ENCODE results near the gene RILPL2.

Gene RILPL2

DNA sequence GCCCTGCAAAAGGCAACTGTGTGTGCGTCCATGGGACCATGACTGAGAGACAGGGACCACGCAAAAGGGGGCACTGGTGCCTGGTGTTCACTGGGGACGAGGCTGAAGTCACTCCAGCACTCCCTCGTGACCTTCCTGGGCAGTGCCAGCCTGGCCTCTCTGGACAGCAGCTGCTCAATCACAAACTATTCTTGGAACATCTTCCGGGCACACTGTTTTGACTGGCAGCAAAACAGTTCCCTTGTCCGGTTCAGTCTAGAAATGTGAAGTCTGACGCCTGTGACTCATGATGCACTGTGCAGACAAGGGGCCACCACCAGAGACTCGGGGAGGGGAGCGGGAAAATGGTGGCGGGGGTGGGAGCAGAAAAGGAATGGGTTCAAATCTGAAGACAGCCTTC lies 42.3 kb upstream of the RILPL2 start:
- no peak for DNase-seq (ENCODE audit: low read depth)
- no peak for TF ChIP-seq CTCF (IDR thresholded peaks at IDR 0.05; ENCODE audit: insufficient read depth, low read depth, low read length, missing control alignments)
- no peak overlapping the region for H3K4me3 ChIP-seq (ENCODE audit: low read depth, low read length)

DNA sequence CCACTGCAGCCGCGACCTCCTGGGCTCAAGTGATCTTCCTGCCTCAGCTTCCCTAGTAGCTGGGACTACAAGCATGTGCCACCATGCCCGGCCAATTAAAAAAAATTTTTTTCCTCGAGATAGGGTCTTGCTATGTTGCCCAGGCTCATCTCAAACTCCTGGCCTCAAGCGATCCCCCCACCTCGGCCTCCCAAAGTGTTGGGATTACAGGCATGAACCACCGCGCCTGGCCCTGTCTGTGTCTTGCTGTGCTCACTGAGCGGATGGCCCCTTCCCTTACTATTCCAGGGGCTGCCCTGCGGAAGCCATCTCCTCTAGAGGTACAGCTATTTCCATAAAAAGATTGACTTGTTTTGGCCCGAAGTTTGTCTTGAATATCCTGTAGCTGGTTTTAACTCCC lies 41.6 kb upstream of the RILPL2 start:
- no peak for DNase-seq (ENCODE audit: low read depth)
- TF ChIP-seq CTCF (IDR thresholded peaks at IDR 0.05; ENCODE audit: insufficient read depth, low read depth, low read length, missing control alignments), result no peak
- H3K4me3 ChIP-seq (ENCODE audit: low read depth, low read length), result no peak overlapping the region

DNA sequence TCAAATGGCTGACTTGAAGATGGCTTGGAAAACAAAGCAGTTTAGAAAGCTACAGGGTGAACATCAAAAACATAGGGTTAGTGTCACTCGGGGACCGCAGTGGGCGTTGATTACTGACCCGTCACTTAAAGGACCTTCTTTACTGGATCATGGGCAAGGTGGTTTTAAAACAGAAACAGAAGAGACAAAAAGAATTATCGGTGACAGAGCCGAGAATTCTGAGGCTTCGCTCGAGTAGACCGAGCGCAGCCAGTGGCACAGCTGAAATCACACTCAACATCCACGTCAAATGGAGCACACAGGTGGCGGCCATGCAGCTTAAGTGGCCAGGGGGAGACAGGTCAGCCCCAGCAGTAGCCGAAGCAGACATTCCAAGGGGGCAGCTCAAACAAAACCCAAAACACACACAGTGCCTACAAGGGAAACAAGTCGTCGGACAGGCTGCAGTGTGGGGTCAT lies 38.8 kb upstream of the RILPL2 start:
- DNase-seq (ENCODE audit: low read depth), result no peak
- no peak overlapping the region for H3K4me3 ChIP-seq (ENCODE audit: low read depth, low read length)
- no peak for TF ChIP-seq CTCF (IDR thresholded peaks at IDR 0.05; ENCODE audit: insufficient read depth, low read depth, low read length, missing control alignments)

DNA sequence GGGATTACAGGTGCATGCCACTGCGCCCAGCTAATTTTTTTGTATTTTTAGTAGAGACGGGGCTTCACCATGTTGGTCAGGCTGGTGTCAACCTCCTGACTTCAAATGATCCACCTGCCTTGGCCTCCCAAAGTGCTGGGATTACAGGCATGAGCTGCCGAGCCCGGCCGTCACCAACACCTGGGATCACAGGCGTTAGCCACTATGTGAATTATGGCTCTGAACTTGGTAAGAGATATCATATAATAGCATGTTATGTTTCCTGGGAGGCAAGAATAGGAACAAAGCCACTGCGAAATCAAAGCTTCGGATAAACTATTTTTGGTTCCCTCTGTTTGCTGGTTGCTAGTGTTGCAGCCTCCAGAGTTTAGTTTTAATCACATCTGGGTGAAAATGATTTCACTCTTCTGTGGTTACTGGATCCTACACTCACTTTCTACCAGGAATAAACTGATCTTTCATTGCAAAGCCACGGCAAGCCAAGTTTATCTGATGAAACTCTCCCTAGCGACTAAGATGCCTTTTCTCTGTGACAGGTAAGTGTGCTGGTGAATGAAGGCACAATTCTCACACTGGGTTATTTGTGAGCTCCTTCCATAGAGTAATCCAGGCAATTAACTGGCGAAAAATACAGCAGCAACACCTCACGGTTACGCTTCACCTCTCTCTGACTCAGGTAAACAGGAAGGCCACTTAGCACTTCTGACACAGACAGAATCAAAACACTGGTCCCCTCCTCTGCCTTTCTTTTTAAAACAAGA lies 38.2 kb upstream of the RILPL2 start:
- no peak overlapping the region for H3K4me3 ChIP-seq (ENCODE audit: low read depth, low read length)
- no peak for DNase-seq (ENCODE audit: low read depth)
- no peak for TF ChIP-seq CTCF (IDR thresholded peaks at IDR 0.05; ENCODE audit: insufficient read depth, low read depth, low read length, missing control alignments)

- DNase-seq (ENCODE audit: low read depth), result no peak
- TF ChIP-seq CTCF (IDR thresholded peaks at IDR 0.05; ENCODE audit: insufficient read depth, low read depth, low read length, missing control alignments), result no peak
- no peak overlapping the region for H3K4me3 ChIP-seq (ENCODE audit: low read depth, low read length)
Observed at GRCh38 chr12:123472438-123472849, 36.0 kb upstream of the RILPL2 start.

DNA sequence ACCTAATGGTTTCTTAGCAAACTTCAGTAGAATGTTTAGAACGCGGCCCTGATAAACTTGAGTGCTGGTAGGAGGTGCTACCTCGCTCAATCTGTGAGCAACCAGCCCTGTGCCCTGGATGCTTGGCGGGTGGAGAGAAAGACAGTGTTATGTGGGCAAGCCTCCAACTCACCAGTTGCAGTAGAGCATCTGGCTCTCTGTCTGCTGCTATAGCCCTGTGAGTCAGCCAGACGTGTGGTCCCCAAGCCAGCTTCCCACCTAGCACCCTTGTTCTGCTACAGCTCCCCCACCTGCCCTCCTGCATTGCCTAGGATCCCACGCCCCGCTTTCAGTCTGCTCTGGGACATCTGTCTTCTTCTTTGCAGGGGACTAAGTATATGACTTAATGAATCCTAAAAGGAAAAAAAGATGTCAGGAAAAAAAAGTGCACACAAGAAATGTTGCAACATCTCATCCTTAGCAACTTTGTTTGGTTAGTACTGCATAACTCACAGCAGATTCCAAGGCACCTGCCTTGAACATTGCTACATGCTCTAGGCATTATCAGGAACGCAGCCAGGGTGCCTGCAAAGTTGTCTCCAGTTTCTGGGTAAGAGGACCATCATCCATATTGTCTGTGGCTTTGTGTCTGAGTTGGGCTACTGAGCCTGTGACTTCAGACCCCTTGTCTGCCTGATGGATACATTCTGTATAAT lies 35.0 kb upstream of the RILPL2 start:
- no peak for DNase-seq (ENCODE audit: low read depth)
- no peak for TF ChIP-seq CTCF (IDR thresholded peaks at IDR 0.05; ENCODE audit: insufficient read depth, low read depth, low read length, missing control alignments)
- no peak overlapping the region for H3K4me3 ChIP-seq (ENCODE audit: low read depth, low read length)

Data from GM12865 (cell line).